Fibroblast of lung (primary cell): ENCODE measurements around the gene UPF1. TPM values are rescaled to one million over a fixed set of nuclear protein-coding genes. Genes with fewer than 3 reads are reported as not detected.

ENCODE experiments used
- DNase-seq, 2 donors: peaks; one replicate each; pipeline versions ENCODE4 v3.0.0 to v3.0.0-alpha.2; 2010; ENCODE audit warnings: low read depth in 2 of 2
- H2AFZ ChIP-seq: 2 replicates; pipeline ENCODE4 v1.5.1; 2012; ENCODE audit warnings: low read length, control low read depth, inconsistent platforms
- H3K27ac ChIP-seq: 2 replicates; pipeline ENCODE4 v1.5.1; 2011; ENCODE audit warnings: low read length, control low read depth; ENCODE audit not compliant: insufficient read depth
- H3K27me3 ChIP-seq: 2 replicates; pipeline ENCODE4 v1.5.1; 2011; ENCODE audit warnings: mild to moderate bottlenecking, low read length; ENCODE audit not compliant: control insufficient read depth, insufficient read depth
- H3K36me3 ChIP-seq: 2 replicates; pipeline ENCODE4 v1.5.1; 2011; ENCODE audit warnings: low read length; ENCODE audit not compliant: control insufficient read depth, insufficient read depth
- H3K4me1 ChIP-seq: 2 replicates; pipeline ENCODE4 v1.5.1; 2011; ENCODE audit warnings: low read length; ENCODE audit not compliant: control insufficient read depth, insufficient read depth; ENCODE audit errors: extremely low read depth
- H3K4me2 ChIP-seq: 2 replicates; pipeline ENCODE4 v1.5.1; 2011; ENCODE audit warnings: low read length, control low read depth; ENCODE audit not compliant: insufficient read depth; ENCODE audit errors: extremely low read depth
- H3K4me3 ChIP-seq, 4 experiments: fragments of 200-600 bp in 1 of 4; sonication (generic) in 1 of 4; replicated peaks in 1 of 4; 2 replicates each; pipeline ENCODE4 v1.5.1; 2011 to 2016; ENCODE audit warnings: low read length in 4 of 4, low read depth in 3 of 4, mild to moderate bottlenecking in 3 of 4, control low read depth in 2 of 4, inconsistent platforms in 1 of 4, mixed read lengths in 1 of 4; ENCODE audit not compliant: insufficient read depth in 1 of 4; ENCODE audit errors: control extremely low read depth in 1 of 4
- H3K79me2 ChIP-seq: 2 replicates; pipeline ENCODE4 v1.5.1; 2012; ENCODE audit warnings: mild to moderate bottlenecking, low read length, inconsistent platforms; ENCODE audit not compliant: control insufficient read depth, insufficient read depth
- H3K9ac ChIP-seq: 2 replicates; pipeline ENCODE4 v1.5.1; 2011; ENCODE audit warnings: mild to moderate bottlenecking, low read length, control low read depth; ENCODE audit not compliant: insufficient read depth
- H3K9me3 ChIP-seq: 2 replicates; pipeline ENCODE4 v1.5.1; 2012; ENCODE audit warnings: low read depth, low read length; ENCODE audit not compliant: control insufficient read depth, insufficient read depth
- H4K20me1 ChIP-seq: 2 replicates; pipeline ENCODE4 v1.5.1; 2011; ENCODE audit warnings: low read length; ENCODE audit not compliant: control insufficient read depth, insufficient read depth; ENCODE audit errors: extremely low read depth
- EZH2 ChIP-seq: IDR thresholded peaks from 2 replicates; pipeline ENCODE4 v1.5.1; 2012; ENCODE audit warnings: low read length, control low read depth, mild to moderate bottlenecking; ENCODE audit errors: missing control alignments
- polyA plus RNA-seq, 2 donors: library from polyadenylated mRNA; depleted of rRNA in 1 of 2; stranded (reverse) in 1 of 2; unstranded in 1 of 2; fragments of >200 nt; gene quantifications; 2 replicates each; pipeline ENCODE4 v1.2.1, GENCODE V29; 2011 to 2012; ENCODE audit warnings: missing spikeins in 1 of 2
- total RNA-seq: library from RNA; depleted of rRNA; stranded (reverse); fragments of >200 nt; gene quantifications from 2 replicates; pipeline ENCODE4 v1.2.1, GENCODE V29; 2014
- TF ChIP-seq, protein P1 (sequence below), 2 donors: IDR thresholded peaks in 1 of 2; conservative IDR thresholded peaks in 1 of 2; 1 replicate in 1 of 2; 2 replicates in 1 of 2; pipeline ENCODE4 v1.5.1; 2011 to 2012; ENCODE audit warnings: low read length in 2 of 2, control low read depth in 1 of 2, inconsistent platforms in 1 of 2, low read depth in 1 of 2, mild to moderate bottlenecking in 1 of 2

Gene UPF1
- total and polyA plus RNA-seq, 2 donors (not counting 1 experiment from before 2014, with no cell fraction given): 20.5 to 57.1 TPM

DNA sequence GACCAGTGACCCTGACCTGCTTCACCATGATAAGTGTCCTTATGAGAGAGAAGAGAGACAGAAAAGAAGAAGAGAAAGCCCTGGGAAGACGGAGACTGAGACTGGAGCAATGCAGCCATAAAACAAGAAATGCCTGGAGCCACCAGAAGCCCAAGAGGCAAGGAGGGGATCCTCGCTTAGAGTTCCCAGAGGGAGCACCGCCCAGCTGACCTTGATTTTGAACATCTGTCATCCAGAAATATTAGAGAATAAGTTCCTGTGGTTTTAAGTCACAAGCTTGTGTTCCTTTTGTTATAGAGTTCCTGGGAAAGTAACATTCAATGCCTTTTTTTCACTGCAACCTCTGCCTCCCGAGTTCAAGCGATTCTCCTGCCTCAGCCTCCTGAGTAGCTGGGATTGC, 44.0 kb downstream of the UPF1 start:
- no peak overlapping the region for H3K9ac ChIP-seq
- H3K36me3 ChIP-seq: no peaks in the 10 kb centered on the region
- H3K79me2 ChIP-seq: no peaks in the 10 kb centered on the region
- H3K27me3 ChIP-seq: no peaks in the 10 kb centered on the region
- no peak overlapping the region for H3K4me2 ChIP-seq
- no peak overlapping the region for H2AFZ ChIP-seq
- H3K4me1 ChIP-seq: no peaks in the 10 kb centered on the region
- H3K9me3 ChIP-seq: no peaks in the 10 kb centered on the region
- H4K20me1 ChIP-seq: no peaks in the 10 kb centered on the region
- no peak overlapping the region for H3K27ac ChIP-seq
- H3K4me3 ChIP-seq: no peak overlapping the region
- TF ChIP-seq EZH2: no peak
- TF ChIP-seq, protein P1, sequence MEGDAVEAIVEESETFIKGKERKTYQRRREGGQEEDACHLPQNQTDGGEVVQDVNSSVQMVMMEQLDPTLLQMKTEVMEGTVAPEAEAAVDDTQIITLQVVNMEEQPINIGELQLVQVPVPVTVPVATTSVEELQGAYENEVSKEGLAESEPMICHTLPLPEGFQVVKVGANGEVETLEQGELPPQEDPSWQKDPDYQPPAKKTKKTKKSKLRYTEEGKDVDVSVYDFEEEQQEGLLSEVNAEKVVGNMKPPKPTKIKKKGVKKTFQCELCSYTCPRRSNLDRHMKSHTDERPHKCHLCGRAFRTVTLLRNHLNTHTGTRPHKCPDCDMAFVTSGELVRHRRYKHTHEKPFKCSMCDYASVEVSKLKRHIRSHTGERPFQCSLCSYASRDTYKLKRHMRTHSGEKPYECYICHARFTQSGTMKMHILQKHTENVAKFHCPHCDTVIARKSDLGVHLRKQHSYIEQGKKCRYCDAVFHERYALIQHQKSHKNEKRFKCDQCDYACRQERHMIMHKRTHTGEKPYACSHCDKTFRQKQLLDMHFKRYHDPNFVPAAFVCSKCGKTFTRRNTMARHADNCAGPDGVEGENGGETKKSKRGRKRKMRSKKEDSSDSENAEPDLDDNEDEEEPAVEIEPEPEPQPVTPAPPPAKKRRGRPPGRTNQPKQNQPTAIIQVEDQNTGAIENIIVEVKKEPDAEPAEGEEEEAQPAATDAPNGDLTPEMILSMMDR (conservative IDR thresholded peaks at IDR 0.05 in 1 of 2, IDR thresholded peaks at IDR 0.05 in 1 of 2; ENCODE audit: low read depth in 1 of 2, low read length in 2 of 2): no peak
- DNase-seq: peak in 1 of 2 donors; percentile 47

GRCh38 chr19:18876865-18877264, 45.1 kb downstream of the UPF1 start:
- DNase-seq: no peak
- no peaks in the 10 kb centered on the region for H3K9me3 ChIP-seq

DNA sequence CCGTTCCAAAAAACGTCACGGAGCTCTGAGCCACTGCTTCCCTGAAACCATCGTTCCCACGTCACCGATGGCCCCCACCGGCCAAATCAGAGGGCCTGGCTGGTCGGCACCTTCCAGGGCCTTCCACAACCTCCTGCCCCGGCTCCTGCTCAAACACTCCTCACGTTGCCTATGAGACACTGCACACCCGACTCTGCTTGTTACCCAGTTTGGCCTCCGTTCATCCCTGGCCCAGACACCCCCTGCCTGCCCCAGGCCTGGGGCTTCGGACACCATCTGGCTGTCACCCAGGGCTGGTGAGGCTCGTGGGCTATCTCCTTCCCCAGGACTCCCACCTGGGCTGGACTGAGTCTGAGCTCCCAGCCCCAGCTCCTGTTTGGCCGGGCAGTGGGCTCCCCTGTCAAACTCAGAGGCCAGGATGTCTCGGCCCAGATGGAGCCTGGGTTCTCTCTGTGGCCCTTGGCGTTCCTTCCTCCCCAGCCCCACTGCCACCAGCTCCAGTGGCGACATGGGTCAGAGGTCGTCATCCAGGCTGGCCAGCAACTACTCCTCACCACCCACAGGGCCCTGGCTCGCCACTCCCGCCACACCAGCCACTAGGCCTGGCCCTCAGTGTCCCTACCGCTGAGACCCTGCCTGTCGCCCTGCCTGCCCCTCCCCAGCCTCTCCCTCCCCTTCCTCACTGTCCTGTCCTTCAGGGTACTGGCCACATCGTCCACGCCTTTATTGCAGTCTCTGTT, 46.5 kb downstream of the UPF1 start:
- no peaks in the 10 kb centered on the region for H3K27me3 ChIP-seq

More at GRCh38 chr19:18876865-18877264, 45.1 kb downstream of the UPF1 start:
- Histone ChIP-seq H3K4me1 (no peaks in the 10 kb centered on the region), H3K4me3 (no peak overlapping the region), H2AFZ (no peak overlapping the region), H3K36me3 (no peaks in the 10 kb centered on the region), H4K20me1 (no peaks in the 10 kb centered on the region), H3K79me2 (no peaks in the 10 kb centered on the region), H3K27ac (no peak overlapping the region), H3K4me2 (no peak overlapping the region), H3K9ac (no peak overlapping the region), H3K27me3 (no peaks in the 10 kb centered on the region)
- no peak for TF ChIP-seq EZH2
- TF ChIP-seq, protein P1 (conservative IDR thresholded peaks at IDR 0.05 in 1 of 2, IDR thresholded peaks at IDR 0.05 in 1 of 2; ENCODE audit: low read depth in 1 of 2, low read length in 2 of 2): no peak

More for the DNA sequence above, 46.5 kb downstream of the UPF1 start:
- no peak overlapping the region for H2AFZ ChIP-seq
- H3K79me2 ChIP-seq: no peaks in the 10 kb centered on the region
- no peak overlapping the region for H3K9ac ChIP-seq
- H4K20me1 ChIP-seq: no peaks in the 10 kb centered on the region
- no peaks in the 10 kb centered on the region for H3K36me3 ChIP-seq
- no peaks in the 10 kb centered on the region for H3K9me3 ChIP-seq
- no peak overlapping the region for H3K27ac ChIP-seq
- no peak overlapping the region for H3K4me2 ChIP-seq
- DNase-seq: no peak
- H3K4me1 ChIP-seq: no peaks in the 10 kb centered on the region
- TF ChIP-seq, protein P1 (conservative IDR thresholded peaks at IDR 0.05 in 1 of 2, IDR thresholded peaks at IDR 0.05 in 1 of 2; ENCODE audit: low read depth in 1 of 2, low read length in 2 of 2): no peak
- no peak for TF ChIP-seq EZH2
- H3K4me3 ChIP-seq: no peak overlapping the region
